Esophagus muscularis mucosa (tissue), 4 donors: ENCODE data around the gene FBN1.

Experiments
- EP300 ChIP-seq: sonication (generic); formaldehyde crosslinking; IDR thresholded peaks from one replicate; pipeline ENCODE4 v1.6.1; 2017; ENCODE audit warnings: antibody characterized with exemption
- POLR2A ChIP-seq: fragments of 450-650 bp; IDR thresholded peaks from one replicate; pipeline ENCODE4 v1.6.1; 2017; ENCODE audit warnings: antibody characterized with exemption, moderate library complexity, mild to moderate bottlenecking, low read depth
- TF ChIP-seq, protein P1 (sequence below), 3 experiments: fragments of 200-600 bp in 2 of 3; fragments of 450-650 bp in 1 of 3; sonication (generic) in 2 of 3; IDR thresholded peaks; one replicate each; pipeline ENCODE4 v1.5.1; 2017 to 2019; ENCODE audit warnings: antibody characterized with exemption in 3 of 3, mild to moderate bottlenecking in 2 of 3, moderate library complexity in 1 of 3

- TF ChIP-seq, protein P1, sequence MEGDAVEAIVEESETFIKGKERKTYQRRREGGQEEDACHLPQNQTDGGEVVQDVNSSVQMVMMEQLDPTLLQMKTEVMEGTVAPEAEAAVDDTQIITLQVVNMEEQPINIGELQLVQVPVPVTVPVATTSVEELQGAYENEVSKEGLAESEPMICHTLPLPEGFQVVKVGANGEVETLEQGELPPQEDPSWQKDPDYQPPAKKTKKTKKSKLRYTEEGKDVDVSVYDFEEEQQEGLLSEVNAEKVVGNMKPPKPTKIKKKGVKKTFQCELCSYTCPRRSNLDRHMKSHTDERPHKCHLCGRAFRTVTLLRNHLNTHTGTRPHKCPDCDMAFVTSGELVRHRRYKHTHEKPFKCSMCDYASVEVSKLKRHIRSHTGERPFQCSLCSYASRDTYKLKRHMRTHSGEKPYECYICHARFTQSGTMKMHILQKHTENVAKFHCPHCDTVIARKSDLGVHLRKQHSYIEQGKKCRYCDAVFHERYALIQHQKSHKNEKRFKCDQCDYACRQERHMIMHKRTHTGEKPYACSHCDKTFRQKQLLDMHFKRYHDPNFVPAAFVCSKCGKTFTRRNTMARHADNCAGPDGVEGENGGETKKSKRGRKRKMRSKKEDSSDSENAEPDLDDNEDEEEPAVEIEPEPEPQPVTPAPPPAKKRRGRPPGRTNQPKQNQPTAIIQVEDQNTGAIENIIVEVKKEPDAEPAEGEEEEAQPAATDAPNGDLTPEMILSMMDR (IDR thresholded peaks at IDR 0.05), result no peak
- TF ChIP-seq EP300 (no peak), POLR2A (no peak)
These were observed 91.4 kb downstream of the FBN1 start for GRCh38 chr15:48554112-48554511.
